H1 (cell line): Measurements from ENCODE around the gene CFAP53. TPM values are rescaled to one million over a fixed set of nuclear protein-coding genes. Genes with fewer than 3 reads are reported as not detected.

Experiments
- CTCF ChIA-PET: fragments of 300-600 bp; sonication (Branson Sonifier 250); formaldehyde crosslinking; loops from one replicate; lab custom pipeline; 2021; ENCODE audit not compliant: partially characterized antibody; lab: Charles Lee
- POLR2A ChIA-PET: fragments of 300-600 bp; sonication (Branson Sonifier 250); formaldehyde crosslinking; loops from one replicate; lab custom pipeline; 2021; ENCODE audit warnings: inconsistent platforms; ENCODE audit not compliant: partially characterized antibody; lab: Charles Lee
- DNase-seq, 2 experiments: peaks; one replicate each; pipeline versions ENCODE4 v3.0.0 to v3.0.0-alpha.2; 2010 to 2022; ENCODE audit warnings: low spot score in 2 of 2, low read depth in 1 of 2, mixed read lengths in 1 of 2
- FAIRE-seq: peaks from 2 replicates; lab custom pipeline; 2011; peaks lifted over from hg19 to GRCh38; lab: Jason Lieb, UNC
- H2AFZ ChIP-seq: 2 replicates; pipeline ENCODE4 v1.8.1; 2012; ENCODE audit warnings: low read length, inconsistent platforms
- H2AK5ac ChIP-seq: 2 replicates; pipeline ENCODE4 v1.6.1; 2013; ENCODE audit warnings: low read depth, low read length
- H2BK120ac ChIP-seq: replicated peaks from 2 replicates; pipeline ENCODE3; 2013; ENCODE audit warnings: low read depth, low read length, inconsistent platforms
- H2BK12ac ChIP-seq: 2 replicates; pipeline ENCODE4 v1.6.1; 2013; ENCODE audit warnings: low read depth, low read length
- H2BK15ac ChIP-seq: 2 replicates; pipeline ENCODE4 v1.6.1; 2013; ENCODE audit warnings: low read length
- H2BK20ac ChIP-seq: 2 replicates; pipeline ENCODE4 v1.6.1; 2013; ENCODE audit warnings: low read length
- H2BK5ac ChIP-seq: 2 replicates; pipeline ENCODE4 v1.6.1; 2013; ENCODE audit warnings: low read depth, low read length
- H3K14ac ChIP-seq: 2 replicates; pipeline ENCODE4 v1.6.1; 2013; ENCODE audit warnings: inconsistent platforms; ENCODE audit not compliant: insufficient read length
- H3K18ac ChIP-seq: 2 replicates; pipeline ENCODE4 v1.6.1; 2013; ENCODE audit warnings: low read length; ENCODE audit errors: extremely low read depth
- H3K23ac ChIP-seq: 2 replicates; pipeline ENCODE4 v1.6.1; 2013; ENCODE audit warnings: inconsistent platforms; ENCODE audit not compliant: insufficient read length
- H3K23me2 ChIP-seq: 2 replicates; pipeline ENCODE4 v1.6.1; 2013; ENCODE audit warnings: low read depth, low read length
- H3K27ac ChIP-seq: 2 replicates; pipeline ENCODE4 v1.6.1; 2011; ENCODE audit warnings: low read depth, low read length, inconsistent platforms
- H3K27me3 ChIP-seq, 4 experiments: replicated peaks in 1 of 4; 1 replicate in 1 of 4; 2 replicates in 3 of 4; pipeline versions ENCODE4 v1.6.1 to v1.8.1; 2011 to 2013; ENCODE audit warnings: low read length in 3 of 4, mild to moderate bottlenecking in 3 of 4, inconsistent platforms in 2 of 4, mixed read lengths in 2 of 4, moderate library complexity in 1 of 4; ENCODE audit not compliant: control insufficient read depth in 3 of 4, insufficient read depth in 3 of 4; ENCODE audit errors: extremely low read depth in 1 of 4
- H3K36me3 ChIP-seq, 4 experiments: 2 replicates each; pipeline versions ENCODE4 v1.6.1 to v1.8.1; 2011 to 2013; ENCODE audit warnings: mild to moderate bottlenecking in 4 of 4, low read length in 3 of 4, moderate library complexity in 2 of 4, control low read depth in 1 of 4, inconsistent platforms in 1 of 4; ENCODE audit not compliant: insufficient read depth in 4 of 4, control insufficient read depth in 2 of 4
- H3K4ac ChIP-seq: replicated peaks from 2 replicates; pipeline ENCODE3; 2013; ENCODE audit warnings: low read length, low read depth, mixed read lengths, inconsistent platforms; ENCODE audit not compliant: insufficient read length
- H3K4me1 ChIP-seq, 4 experiments: replicated peaks in 1 of 4; 1 replicate in 1 of 4; 2 replicates in 3 of 4; pipeline versions ENCODE4 v1.6.1 to v1.8.1; 2011 to 2013; ENCODE audit warnings: low read length in 3 of 4, inconsistent platforms in 2 of 4, mixed read lengths in 1 of 4; ENCODE audit not compliant: insufficient read depth in 4 of 4, control insufficient read depth in 3 of 4
- H3K4me2 ChIP-seq, 2 experiments: 2 replicates each; pipeline versions ENCODE4 v1.6.1 to v1.8.1; 2011 to 2013; ENCODE audit warnings: low read depth in 2 of 2, low read length in 2 of 2, control low read depth in 1 of 2, inconsistent platforms in 1 of 2, mild to moderate bottlenecking in 1 of 2; ENCODE audit not compliant: insufficient read depth in 1 of 2
- H3K4me3 ChIP-seq, 4 experiments: fragments of 200-600, 300-600 bp in 1 of 4; sonication (generic), shearing (Covaris generic), sonication (Bioruptor Twin) in 1 of 4; 2 replicates each; pipeline versions ENCODE4 v1.5.1 to v1.8.1; 2011 to 2016; ENCODE audit warnings: low read length in 4 of 4, low read depth in 3 of 4, control low read depth in 2 of 4, inconsistent platforms in 2 of 4, mild to moderate bottlenecking in 2 of 4, mixed read lengths in 1 of 4, moderate library complexity in 1 of 4; ENCODE audit not compliant: insufficient read depth in 2 of 4; ENCODE audit errors: extremely low read depth in 1 of 4
- H3K56ac ChIP-seq: replicated peaks from 2 replicates; pipeline ENCODE3; 2013; ENCODE audit warnings: low read depth, mild to moderate bottlenecking, mixed read lengths, low read length, inconsistent platforms; ENCODE audit not compliant: insufficient read length
- H3K79me1 ChIP-seq: 2 replicates; pipeline ENCODE4 v1.6.1; 2013; ENCODE audit warnings: low read depth, low read length, control low read depth
- H3K79me2 ChIP-seq, 2 experiments: 2 replicates each; pipeline versions ENCODE4 v1.6.1 to v1.8.1; 2012 to 2013; ENCODE audit warnings: low read length in 2 of 2, mild to moderate bottlenecking in 2 of 2, inconsistent platforms in 1 of 2; ENCODE audit not compliant: insufficient read depth in 2 of 2, control insufficient read depth in 1 of 2
- H3K9ac ChIP-seq, 4 experiments: replicated peaks in 1 of 4; 1 replicate in 1 of 4; 2 replicates in 3 of 4; pipeline versions ENCODE4 v1.6.1 to v1.8.1; 2011 to 2013; ENCODE audit warnings: low read depth in 3 of 4, low read length in 3 of 4, control low read depth in 2 of 4, mild to moderate bottlenecking in 2 of 4, moderate library complexity in 2 of 4, inconsistent platforms in 1 of 4; ENCODE audit errors: extremely low read depth in 1 of 4
- H3K9me3 ChIP-seq, 2 experiments: 2 replicates each; pipeline versions ENCODE4 v1.6.1 to v1.8.1; 2012 to 2013; ENCODE audit warnings: mild to moderate bottlenecking in 2 of 2, moderate library complexity in 2 of 2, control low read depth in 1 of 2, inconsistent platforms in 1 of 2, low read depth in 1 of 2, low read length in 1 of 2, mixed read lengths in 1 of 2; ENCODE audit not compliant: insufficient read depth in 2 of 2
- H4K20me1 ChIP-seq, 2 experiments: replicated peaks in 1 of 2; 2 replicates each; pipeline versions ENCODE3 to v1.8.1; 2011 to 2013; ENCODE audit warnings: inconsistent platforms in 2 of 2, low read length in 2 of 2, mild to moderate bottlenecking in 1 of 2; ENCODE audit not compliant: insufficient read depth in 2 of 2, control insufficient read depth in 1 of 2
- H4K5ac ChIP-seq: 2 replicates; pipeline ENCODE4 v1.6.1; 2013; ENCODE audit warnings: low read length, low read depth, mixed read lengths, inconsistent platforms; ENCODE audit not compliant: insufficient read length
- H4K8ac ChIP-seq: 2 replicates; pipeline ENCODE4 v1.8.0; 2013; ENCODE audit warnings: mild to moderate bottlenecking, moderate library complexity, low read length, inconsistent platforms; ENCODE audit not compliant: insufficient read depth; ENCODE audit errors: extremely low read depth
- H4K91ac ChIP-seq: replicated peaks from 2 replicates; pipeline ENCODE3; 2013; ENCODE audit warnings: low read length, mixed read lengths, inconsistent platforms; ENCODE audit not compliant: insufficient read length
- ATF3 ChIP-seq: IDR thresholded peaks from 2 replicates; pipeline ENCODE4 v1.6.1; 2011; ENCODE audit warnings: low read depth, mild to moderate bottlenecking, low read length; ENCODE audit not compliant: insufficient read depth
- BCL11A ChIP-seq, 2 experiments: IDR thresholded peaks; one replicate each; pipeline ENCODE4 v1.6.1; 2011; ENCODE audit warnings: low read depth in 2 of 2, low read length in 2 of 2, mild to moderate bottlenecking in 2 of 2
- EGR1 ChIP-seq: IDR thresholded peaks from 2 replicates; pipeline ENCODE4 v1.6.1; 2011; ENCODE audit warnings: low read depth, low read length, borderline replicate concordance
- JUND ChIP-seq: IDR thresholded peaks from 2 replicates; pipeline ENCODE4 v1.6.1; 2011; ENCODE audit warnings: mild to moderate bottlenecking, improper control_type of control experiment, low read length
- KDM5A ChIP-seq: fragments of 200-600 bp; IDR thresholded peaks from 2 replicates; pipeline ENCODE4 v1.7.1; 2012; ENCODE audit warnings: mild to moderate bottlenecking, low read length, inconsistent platforms, mixed read lengths
- MAX ChIP-seq: IDR thresholded peaks from 2 replicates; pipeline ENCODE4 v1.6.1; 2012; ENCODE audit warnings: inconsistent platforms
- NANOG ChIP-seq: IDR thresholded peaks from 2 replicates; pipeline ENCODE4 v1.6.1; 2011; ENCODE audit warnings: low read length, low read depth, mild to moderate bottlenecking, inconsistent platforms; ENCODE audit not compliant: insufficient read depth, poor library complexity, severe bottlenecking
- NRF1 ChIP-seq: IDR thresholded peaks from 2 replicates; pipeline ENCODE4 v1.6.1; 2011; ENCODE audit warnings: mild to moderate bottlenecking, low read depth, low read length, improper control_type of control experiment
- RXRA ChIP-seq: IDR thresholded peaks from 2 replicates; pipeline ENCODE4 v1.6.1; 2011; ENCODE audit warnings: low read depth, mild to moderate bottlenecking, low read length, moderate library complexity; ENCODE audit not compliant: insufficient read depth
- YY1 ChIP-seq: IDR thresholded peaks from 2 replicates; pipeline ENCODE4 v1.6.1; 2011; ENCODE audit warnings: low read depth, mild to moderate bottlenecking, low read length
- WGBS, 2 experiments: shearing (Covaris generic) in 1 of 2; methylation state at CpG; one replicate each; pipeline versions ENCODE4 v1.1.6 to v1.1.7; 2013 to 2015; ENCODE audit warnings: low lambda C conversion rate in 2 of 2, mixed read lengths in 2 of 2, inconsistent platforms in 1 of 2, low coverage in 1 of 2, missing lambda C conversion rate in 1 of 2; ENCODE audit not compliant: insufficient replicate concordance in 2 of 2, insufficient coverage in 1 of 2, insufficient read length in 1 of 2; ENCODE audit errors: extremely low coverage in 1 of 2, missing lambda C conversion rate in 1 of 2; 5-methylcytosine and 5-hydroxymethylcytosine counted together
- polyA plus RNA-seq, 7 experiments: library from polyadenylated mRNA; depleted of rRNA in 3 of 7; stranded (reverse) in 5 of 7; unstranded in 2 of 7; fragments of >200 nt in 5 of 7; fragments of 200-250 nt in 2 of 7; gene quantifications; 1 replicate in 5 of 7; 2 replicates in 1 of 7; 4 replicates in 1 of 7; pipeline versions ENCODE4 v1.2.1 to v1.2.3, GENCODE V29; 2011 to 2013; ENCODE audit warnings: missing spikeins in 2 of 7, mixed read lengths in 2 of 7
- total RNA-seq: library from RNA; stranded (reverse); fragmentation: NEBNext Ultra II Directional; extraction: Animal tissue kit (Norgen Biotek cat#: 25700); gene quantifications from 2 replicates; pipeline ENCODE4 v1.2.1, GENCODE V29; 2021

Gene CFAP53
- total and polyA plus RNA-seq, 2 of the 8 experiments (the other 6 are each of a cell fraction or from before 2014, with no cell fraction given) = 0.08 to 0.30 TPM

GRCh38 chr18:50293039-50293438, 26.7 kb upstream of the CFAP53 start:
- H2BK20ac ChIP-seq = no peak overlapping the region
- H4K20me1 ChIP-seq = no peaks in the 10 kb centered on the region
- H2AK5ac ChIP-seq = no peak overlapping the region
- H3K23me2 ChIP-seq = peaks cover 2% of the 10 kb centered on the region; the same call in 1 of the 2 replicates
- H3K9me3 ChIP-seq = no peaks in the 10 kb centered on the region
- H3K56ac ChIP-seq = no peak overlapping the region
- H3K79me1 ChIP-seq = no peaks in the 10 kb centered on the region
- DNase-seq = no peak
- no peaks in the 10 kb centered on the region; a peak in 2 of 7 replicates for H3K4me1 ChIP-seq
- H2BK15ac ChIP-seq = no peak overlapping the region
- no peak overlapping the region for H2BK5ac ChIP-seq
- 89% methylated on average over 1 of the region's 1 CpG; no CpG with 5 or more reads in 1 of the 2 experiments for WGBS, 2 experiments
- no peak overlapping the region for H3K23ac ChIP-seq
- no peak for TF ChIP-seq KDM5A
- TF ChIP-seq JUND = no peak
- no peak for TF ChIP-seq NRF1
- TF ChIP-seq YY1 = no peak
- no peak for TF ChIP-seq EGR1
- TF ChIP-seq MAX = no peak
- no peak for TF ChIP-seq ATF3
- TF ChIP-seq NANOG = no peak
- TF ChIP-seq RXRA = no peak
- TF ChIP-seq BCL11A (IDR thresholded peaks at IDR 0.05; ENCODE audit: low read depth in 2 of 2, low read length in 2 of 2) = no peak
- TF ChIP-seq, all 59 proteins: peak for 0
- POLR2A ChIA-PET = no interaction called here
- Histone ChIP-seq H3K9ac (no peak overlapping the region), H2AFZ (no peak overlapping the region), H3K27ac (no peak overlapping the region), H4K8ac (no peak overlapping the region), H3K18ac (no peak overlapping the region), H2BK120ac (no peak overlapping the region), H3K4me3 (no peak overlapping the region), H2BK12ac (no peak overlapping the region), H3K36me3 (no peaks in the 10 kb centered on the region), H3K79me2 (no peaks in the 10 kb centered on the region), H4K5ac (no peak overlapping the region), H3K27me3 (no peaks in the 10 kb centered on the region; a peak in 2 of 7 replicates), H3K4me2 (no peak overlapping the region), H4K91ac (no peak overlapping the region), H3K14ac (no peak overlapping the region), H3K4ac (no peak overlapping the region)
- CTCF ChIA-PET = no interaction called here
- no peak for FAIRE-seq
